HepG2 (cell line): ENCODE data around the gene ZNF106. TPM values are rescaled to one million over a fixed set of nuclear protein-coding genes. Genes with fewer than 3 reads are reported as not detected.

Experiments used
- GATA4 ChIP-seq: sonication (generic); IDR thresholded peaks from 2 replicates; pipeline ENCODE4 v1.6.1; 2016; ENCODE audit warnings: antibody characterized with exemption, low read depth, borderline replicate concordance
- GFI1 ChIP-seq: sonication (generic); formaldehyde crosslinking; IDR thresholded peaks from 2 replicates; pipeline ENCODE4 v1.5.0; 2020; ENCODE audit warnings: missing genetic modification reagents, mild to moderate bottlenecking, borderline replicate concordance
- KDM1A ChIP-seq: IDR thresholded peaks from 2 replicates; pipeline ENCODE4 v1.6.1; 2016; ENCODE audit warnings: missing compliant biosample characterization
- KMT2B ChIP-seq: IDR thresholded peaks from 2 replicates; pipeline ENCODE4 v1.6.1; 2016; ENCODE audit warnings: missing genetic modification reagents, missing compliant biosample characterization
- NAIF1 ChIP-seq: sonication (generic); formaldehyde crosslinking; IDR thresholded peaks from 2 replicates; pipeline ENCODE4 v1.5.0; 2020; ENCODE audit warnings: mild to moderate bottlenecking, missing genetic modification reagents, borderline replicate concordance
- RCOR2 ChIP-seq: IDR thresholded peaks from 2 replicates; pipeline ENCODE4 v1.6.1; 2016; ENCODE audit warnings: missing biosample characterization, missing genetic modification reagents
- RELA ChIP-seq: sonication (generic); formaldehyde crosslinking; IDR thresholded peaks from 2 replicates; pipeline ENCODE4 v1.4.0; 2020; ENCODE audit warnings: missing genetic modification reagents
- SP5 ChIP-seq: IDR thresholded peaks from 2 replicates; pipeline ENCODE4 v1.6.1; 2016; ENCODE audit warnings: low read depth, borderline replicate concordance
- XRCC5 ChIP-seq: fragments of 200-400 bp; formaldehyde crosslinking; optimal IDR thresholded peaks from 2 replicates; pipeline ENCODE3; 2017; ENCODE audit warnings: mild to moderate bottlenecking, low read length
- YEATS4 ChIP-seq: sonication (generic); formaldehyde crosslinking; IDR thresholded peaks from 2 replicates; pipeline ENCODE4 v1.4.0; 2020; ENCODE audit warnings: missing genetic modification reagents, borderline replicate concordance
- ZNF329 ChIP-seq: sonication (generic); formaldehyde crosslinking; IDR thresholded peaks from 2 replicates; pipeline ENCODE4 v1.9.0; 2021; ENCODE audit warnings: low read depth, mild to moderate bottlenecking, missing genetic modification reagents
- ZNF557 ChIP-seq: sonication (generic); formaldehyde crosslinking; IDR thresholded peaks from 2 replicates; pipeline ENCODE4 v1.4.0; 2020; ENCODE audit warnings: missing genetic modification reagents
- ZNF572 ChIP-seq: sonication (generic); formaldehyde crosslinking; IDR thresholded peaks from 2 replicates; pipeline ENCODE4 v1.5.1; 2020; ENCODE audit warnings: mild to moderate bottlenecking, missing genetic modification reagents
- ZNF614 ChIP-seq: IDR thresholded peaks from 2 replicates; pipeline ENCODE4 v1.6.1; 2018; ENCODE audit warnings: missing biosample characterization, missing genetic modification reagents, inconsistent platforms, borderline replicate concordance
- ZNF629 ChIP-seq: sonication (generic); formaldehyde crosslinking; conservative IDR thresholded peaks from 2 replicates; pipeline ENCODE4 v1.5.0; 2020; ENCODE audit warnings: missing genetic modification reagents
- ZNF772 ChIP-seq: sonication (generic); formaldehyde crosslinking; IDR thresholded peaks from 2 replicates; pipeline ENCODE4 v1.5.0; 2020; ENCODE audit warnings: mild to moderate bottlenecking, missing genetic modification reagents
- ZNF878 ChIP-seq: sonication (generic); formaldehyde crosslinking; IDR thresholded peaks from 2 replicates; pipeline ENCODE4 v1.8.1; 2023; ENCODE audit warnings: mild to moderate bottlenecking, missing genetic modification reagents, moderate library complexity
- polyA plus RNA-seq, 8 experiments: library from polyadenylated mRNA; depleted of rRNA in 3 of 8; stranded (reverse) in 7 of 8; unstranded in 1 of 8; fragments of >200 nt; fragmentation: Illumina TruSeq in 4 of 8; extraction: Trizol in 4 of 8; gene quantifications; 2 replicates each; pipeline versions ENCODE4 v1.2.1 to v1.2.3, GENCODE V29; 2011 to 2016; ENCODE audit warnings: low read depth in 4 of 8, missing spikeins in 1 of 8, mixed read lengths in 1 of 8; ENCODE audit not compliant: insufficient read depth in 1 of 8
- total RNA-seq, 5 experiments: library from RNA; depleted of rRNA; stranded (reverse); fragments of >200 nt; fragmentation: Illumina TruSeq; extraction: Trizol; gene quantifications; 2 replicates each; pipeline ENCODE4 v1.2.3, GENCODE V29; 2016; ENCODE audit warnings: low read depth in 1 of 5
- TF ChIP-seq, protein P1 (sequence below): sonication (generic); formaldehyde crosslinking; IDR thresholded peaks from 2 replicates; pipeline ENCODE4 v1.5.0; 2020; ENCODE audit warnings: mild to moderate bottlenecking, missing genetic modification reagents
- TF ChIP-seq, protein P2 (sequence below): sonication (generic); formaldehyde crosslinking; IDR thresholded peaks from 2 replicates; pipeline ENCODE4 v1.8.0; 2022; ENCODE audit warnings: mild to moderate bottlenecking, missing genetic modification reagents, moderate library complexity
- TF ChIP-seq, protein P3 (sequence below): sonication (generic); formaldehyde crosslinking; IDR thresholded peaks from 2 replicates; pipeline ENCODE4 v1.5.0; 2020; ENCODE audit warnings: mild to moderate bottlenecking, missing genetic modification reagents
- TF ChIP-seq, protein P4 (sequence below): sonication (generic); formaldehyde crosslinking; IDR thresholded peaks from 2 replicates; pipeline ENCODE4 v1.4.0; 2020; ENCODE audit warnings: missing genetic modification reagents
- TF ChIP-seq, protein P5 (sequence below): IDR thresholded peaks from 2 replicates; pipeline ENCODE4 v1.6.1; 2016; ENCODE audit warnings: missing compliant biosample characterization, missing genetic modification reagents, borderline replicate concordance

The ZNF106 gene
- total and polyA plus RNA-seq, 2 of the 13 experiments (the other 11 are each of a cell fraction or from before 2014, with no cell fraction given): 12.5 to 35.1 TPM

DNA sequence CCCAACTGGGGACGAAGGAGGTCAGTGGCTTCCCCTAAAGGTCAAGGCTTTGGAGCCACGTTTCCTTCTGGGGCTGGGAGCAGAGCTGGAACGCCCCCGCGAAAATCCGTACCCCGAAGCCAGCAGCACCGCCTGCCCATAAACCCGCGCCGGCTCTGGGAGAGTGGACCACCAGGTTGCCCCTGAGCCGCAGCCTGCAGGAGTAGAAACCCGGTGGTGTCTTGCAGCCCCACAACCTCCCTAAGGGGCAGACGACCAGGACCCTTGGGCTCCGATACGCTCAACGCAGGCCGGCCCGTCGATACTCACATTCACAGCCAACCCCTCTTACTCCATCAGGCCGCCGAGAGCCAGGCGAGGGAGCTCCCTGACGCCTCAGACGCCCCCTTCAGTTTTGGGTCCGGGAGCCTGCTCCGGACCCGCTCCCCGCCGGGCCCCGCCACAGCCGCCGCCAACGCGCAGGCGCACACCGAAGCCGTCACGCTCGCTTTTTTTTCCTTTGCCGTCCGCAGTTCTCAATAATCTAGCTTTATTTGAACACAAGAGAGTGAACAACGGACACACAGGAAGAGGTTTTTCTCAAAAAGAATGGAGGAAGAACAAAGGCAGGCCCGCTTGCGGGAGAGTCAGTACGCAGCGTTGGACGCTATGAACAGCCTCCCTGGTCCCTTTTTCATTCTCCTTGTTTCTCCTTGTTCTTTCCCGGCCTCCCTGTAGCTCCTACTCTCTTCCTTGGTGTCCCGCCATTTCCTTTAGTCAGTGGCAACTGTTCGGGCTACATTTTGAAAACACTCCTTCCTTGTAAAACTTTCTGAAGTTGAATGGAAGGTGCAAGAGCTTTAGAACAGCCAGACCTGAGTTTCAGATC is at the start of gene ZNF106 (continued):
- TF ChIP-seq, protein P1, sequence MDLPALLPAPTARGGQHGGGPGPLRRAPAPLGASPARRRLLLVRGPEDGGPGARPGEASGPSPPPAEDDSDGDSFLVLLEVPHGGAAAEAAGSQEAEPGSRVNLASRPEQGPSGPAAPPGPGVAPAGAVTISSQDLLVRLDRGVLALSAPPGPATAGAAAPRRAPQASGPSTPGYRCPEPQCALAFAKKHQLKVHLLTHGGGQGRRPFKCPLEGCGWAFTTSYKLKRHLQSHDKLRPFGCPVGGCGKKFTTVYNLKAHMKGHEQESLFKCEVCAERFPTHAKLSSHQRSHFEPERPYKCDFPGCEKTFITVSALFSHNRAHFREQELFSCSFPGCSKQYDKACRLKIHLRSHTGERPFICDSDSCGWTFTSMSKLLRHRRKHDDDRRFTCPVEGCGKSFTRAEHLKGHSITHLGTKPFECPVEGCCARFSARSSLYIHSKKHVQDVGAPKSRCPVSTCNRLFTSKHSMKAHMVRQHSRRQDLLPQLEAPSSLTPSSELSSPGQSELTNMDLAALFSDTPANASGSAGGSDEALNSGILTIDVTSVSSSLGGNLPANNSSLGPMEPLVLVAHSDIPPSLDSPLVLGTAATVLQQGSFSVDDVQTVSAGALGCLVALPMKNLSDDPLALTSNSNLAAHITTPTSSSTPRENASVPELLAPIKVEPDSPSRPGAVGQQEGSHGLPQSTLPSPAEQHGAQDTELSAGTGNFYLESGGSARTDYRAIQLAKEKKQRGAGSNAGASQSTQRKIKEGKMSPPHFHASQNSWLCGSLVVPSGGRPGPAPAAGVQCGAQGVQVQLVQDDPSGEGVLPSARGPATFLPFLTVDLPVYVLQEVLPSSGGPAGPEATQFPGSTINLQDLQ: no peak
- no peak for TF ChIP-seq RELA (CRISPR knock-in tag)
- TF ChIP-seq YEATS4: peak; percentile 79; the same call in 1 of the 2 replicates
- TF ChIP-seq KDM1A (CRISPR knock-in tag): no peak
- TF ChIP-seq KMT2B: peak; percentile 98
- TF ChIP-seq, protein P2, sequence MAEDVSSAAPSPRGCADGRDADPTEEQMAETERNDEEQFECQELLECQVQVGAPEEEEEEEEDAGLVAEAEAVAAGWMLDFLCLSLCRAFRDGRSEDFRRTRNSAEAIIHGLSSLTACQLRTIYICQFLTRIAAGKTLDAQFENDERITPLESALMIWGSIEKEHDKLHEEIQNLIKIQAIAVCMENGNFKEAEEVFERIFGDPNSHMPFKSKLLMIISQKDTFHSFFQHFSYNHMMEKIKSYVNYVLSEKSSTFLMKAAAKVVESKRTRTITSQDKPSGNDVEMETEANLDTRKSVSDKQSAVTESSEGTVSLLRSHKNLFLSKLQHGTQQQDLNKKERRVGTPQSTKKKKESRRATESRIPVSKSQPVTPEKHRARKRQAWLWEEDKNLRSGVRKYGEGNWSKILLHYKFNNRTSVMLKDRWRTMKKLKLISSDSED (CRISPR knock-in tag): no peak
- TF ChIP-seq ZNF557: 0 out of 2 replicates have a peak, but pooled peaks have one; percentile 77
- TF ChIP-seq ZNF772 (CRISPR knock-in tag): peak; percentile 79
- no peak; the same call in 1 of the 2 replicates for TF ChIP-seq ZNF629 (CRISPR knock-in tag)
- TF ChIP-seq NAIF1 (CRISPR knock-in tag): peak; percentile 23; the same call in 1 of the 2 replicates
- TF ChIP-seq, protein P3, sequence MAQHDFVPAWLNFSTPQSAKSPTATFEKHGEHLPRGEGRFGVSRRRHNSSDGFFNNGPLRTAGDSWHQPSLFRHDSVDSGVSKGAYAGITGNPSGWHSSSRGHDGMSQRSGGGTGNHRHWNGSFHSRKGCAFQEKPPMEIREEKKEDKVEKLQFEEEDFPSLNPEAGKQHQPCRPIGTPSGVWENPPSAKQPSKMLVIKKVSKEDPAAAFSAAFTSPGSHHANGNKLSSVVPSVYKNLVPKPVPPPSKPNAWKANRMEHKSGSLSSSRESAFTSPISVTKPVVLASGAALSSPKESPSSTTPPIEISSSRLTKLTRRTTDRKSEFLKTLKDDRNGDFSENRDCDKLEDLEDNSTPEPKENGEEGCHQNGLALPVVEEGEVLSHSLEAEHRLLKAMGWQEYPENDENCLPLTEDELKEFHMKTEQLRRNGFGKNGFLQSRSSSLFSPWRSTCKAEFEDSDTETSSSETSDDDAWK (CRISPR knock-in tag): no peak
- TF ChIP-seq GATA4: peak; percentile 70
- TF ChIP-seq, protein P4, sequence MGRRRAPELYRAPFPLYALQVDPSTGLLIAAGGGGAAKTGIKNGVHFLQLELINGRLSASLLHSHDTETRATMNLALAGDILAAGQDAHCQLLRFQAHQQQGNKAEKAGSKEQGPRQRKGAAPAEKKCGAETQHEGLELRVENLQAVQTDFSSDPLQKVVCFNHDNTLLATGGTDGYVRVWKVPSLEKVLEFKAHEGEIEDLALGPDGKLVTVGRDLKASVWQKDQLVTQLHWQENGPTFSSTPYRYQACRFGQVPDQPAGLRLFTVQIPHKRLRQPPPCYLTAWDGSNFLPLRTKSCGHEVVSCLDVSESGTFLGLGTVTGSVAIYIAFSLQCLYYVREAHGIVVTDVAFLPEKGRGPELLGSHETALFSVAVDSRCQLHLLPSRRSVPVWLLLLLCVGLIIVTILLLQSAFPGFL (CRISPR knock-in tag): no peak
- TF ChIP-seq ZNF329 (CRISPR knock-in tag): no peak
- 0 out of 2 replicates have a peak, but pooled peaks have one; percentile 51 for TF ChIP-seq ZNF572 (CRISPR knock-in tag)
- TF ChIP-seq, protein P5, sequence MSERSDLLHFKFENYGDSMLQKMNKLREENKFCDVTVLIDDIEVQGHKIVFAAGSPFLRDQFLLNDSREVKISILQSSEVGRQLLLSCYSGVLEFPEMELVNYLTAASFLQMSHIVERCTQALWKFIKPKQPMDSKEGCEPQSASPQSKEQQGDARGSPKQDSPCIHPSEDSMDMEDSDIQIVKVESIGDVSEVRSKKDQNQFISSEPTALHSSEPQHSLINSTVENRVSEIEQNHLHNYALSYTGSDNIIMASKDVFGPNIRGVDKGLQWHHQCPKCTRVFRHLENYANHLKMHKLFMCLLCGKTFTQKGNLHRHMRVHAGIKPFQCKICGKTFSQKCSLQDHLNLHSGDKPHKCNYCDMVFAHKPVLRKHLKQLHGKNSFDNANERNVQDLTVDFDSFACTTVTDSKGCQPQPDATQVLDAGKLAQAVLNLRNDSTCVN (CRISPR knock-in tag): 0 out of 2 replicates have a peak, but pooled peaks have one; percentile 48
- no peak for TF ChIP-seq SP5 (CRISPR knock-in tag)
- peak; percentile 81 for TF ChIP-seq ZNF878 (CRISPR knock-in tag)
- peak; percentile 69; the same call in 1 of the 2 replicates for TF ChIP-seq ZNF614 (CRISPR knock-in tag)
- peak; percentile 82 for TF ChIP-seq XRCC5
- no peak for TF ChIP-seq RCOR2
- TF ChIP-seq GFI1 (CRISPR knock-in tag): no peak; the same call in 1 of the 2 replicates
